IMR-90 (cell line): ENCODE measurements around the gene ITGA2. TPM values are rescaled to one million over a fixed set of nuclear protein-coding genes. Genes with fewer than 3 reads are reported as not detected.

ENCODE experiments used
- ATAC-seq: fragments of 200-7000 bp; cut with Tn5 transposase; 2 replicates; pipeline ENCODE4 v1.9.1; 2020; ENCODE audit warnings: low read depth, mild to moderate bottlenecking, moderate library complexity
- BruUV-seq: library from RNA; stranded (reverse); fragments of 400-500 nt; replicated peaks from 2 replicates; lab custom pipeline; 2021; lab: Mats Ljungman, UMichigan
- CTCF ChIA-PET: fragments of 300-600 bp; formaldehyde crosslinking; extraction: SDS; loops from one replicate; lab custom pipeline; 2021; ENCODE audit warnings: antibody characterized with exemption; lab: Yijun Ruan, JAX
- POLR2A ChIA-PET: fragments of 300-600 bp; sonication (Branson Sonifier 250); formaldehyde crosslinking; loops from one replicate; lab custom pipeline; 2022; ENCODE audit warnings: antibody characterized with exemption; ENCODE audit not compliant: unreplicated experiment; lab: Charles Lee
- DNase-seq: peaks from one replicate; pipeline ENCODE4 v3.0.0; 2013
- H2AFZ ChIP-seq: replicated peaks from 2 replicates; pipeline ENCODE3; 2013; ENCODE audit warnings: low read length, mild to moderate bottlenecking; ENCODE audit not compliant: poor library complexity
- H2AK5ac ChIP-seq: 2 replicates; pipeline ENCODE4 v1.6.1; 2013; ENCODE audit warnings: low read depth, low read length, inconsistent platforms
- H2AK9ac ChIP-seq: replicated peaks from 2 replicates; pipeline ENCODE3; 2013; ENCODE audit warnings: mild to moderate bottlenecking, low read depth, low read length, moderate library complexity; ENCODE audit not compliant: poor library complexity
- H2BK120ac ChIP-seq: 2 replicates; pipeline ENCODE4 v1.6.1; 2013; ENCODE audit warnings: low read depth, low read length, inconsistent platforms
- H2BK15ac ChIP-seq: 3 replicates; pipeline ENCODE4 v1.6.1; 2013; ENCODE audit warnings: low read depth, low read length, inconsistent platforms
- H2BK20ac ChIP-seq: 2 replicates; pipeline ENCODE4 v1.6.1; 2013; ENCODE audit warnings: low read depth, mild to moderate bottlenecking, inconsistent platforms, low read length, moderate library complexity
- H2BK5ac ChIP-seq: 2 replicates; pipeline ENCODE4 v1.6.1; 2013; ENCODE audit warnings: mild to moderate bottlenecking, low read depth, low read length, inconsistent platforms; ENCODE audit not compliant: poor library complexity, severe bottlenecking
- H3K14ac ChIP-seq: replicated peaks from 2 replicates; pipeline ENCODE4 v1.6.1; 2013; ENCODE audit warnings: low read depth, low read length, inconsistent platforms
- H3K18ac ChIP-seq: 2 replicates; pipeline ENCODE4 v1.6.1; 2013; ENCODE audit warnings: low read depth, low read length, control low read depth
- H3K23ac ChIP-seq: 2 replicates; pipeline ENCODE4 v1.6.1; 2013; ENCODE audit warnings: low read depth, low read length, inconsistent platforms
- H3K27ac ChIP-seq: 2 replicates; pipeline ENCODE4 v1.5.1; 2013; ENCODE audit warnings: mild to moderate bottlenecking, control low read depth, low read length; ENCODE audit not compliant: insufficient read depth
- H3K27me3 ChIP-seq: 2 replicates; pipeline ENCODE4 v1.6.1; 2013; ENCODE audit warnings: low read length; ENCODE audit not compliant: control insufficient read depth, insufficient read depth
- H3K36me3 ChIP-seq: 2 replicates; pipeline ENCODE4 v1.6.1; 2013; ENCODE audit warnings: low read length, mixed read lengths; ENCODE audit not compliant: control insufficient read depth, insufficient read depth
- H3K4ac ChIP-seq: 2 replicates; pipeline ENCODE4 v1.6.1; 2013; ENCODE audit warnings: low read depth, low read length, inconsistent platforms
- H3K4me1 ChIP-seq: 2 replicates; pipeline ENCODE4 v1.6.1; 2013; ENCODE audit warnings: low read length, mixed read lengths; ENCODE audit not compliant: control insufficient read depth, insufficient read depth
- H3K4me2 ChIP-seq: 2 replicates; pipeline ENCODE4 v1.6.1; 2013; ENCODE audit warnings: low read depth, mild to moderate bottlenecking, control low read depth, low read length, moderate library complexity
- H3K4me3 ChIP-seq: 2 replicates; pipeline ENCODE4 v1.5.1; 2013; ENCODE audit warnings: low read depth, mild to moderate bottlenecking, control low read depth, low read length, moderate library complexity; ENCODE audit not compliant: insufficient read depth
- H3K56ac ChIP-seq: 2 replicates; pipeline ENCODE4 v1.6.1; 2013; ENCODE audit warnings: low read length, inconsistent platforms; ENCODE audit not compliant: insufficient read depth; ENCODE audit errors: extremely low read depth
- H3K79me1 ChIP-seq, 2 experiments: 2 replicates each; pipeline ENCODE4 v1.6.1; 2013; ENCODE audit warnings: low read length in 2 of 2, inconsistent platforms in 1 of 2, low read depth in 1 of 2
- H3K9ac ChIP-seq: 2 replicates; pipeline ENCODE4 v1.6.1; 2013; ENCODE audit warnings: low read depth, low read length, control low read depth
- H3K9me1 ChIP-seq: 2 replicates; pipeline ENCODE4 v1.6.1; 2013; ENCODE audit warnings: low read length, inconsistent platforms; ENCODE audit not compliant: insufficient read depth
- H3K9me3 ChIP-seq: 2 replicates; pipeline ENCODE4 v1.6.1; 2013; ENCODE audit warnings: low read length; ENCODE audit not compliant: control insufficient read depth, insufficient read depth
- H4K20me1 ChIP-seq: 2 replicates; pipeline ENCODE4 v1.6.1; 2013; ENCODE audit warnings: low read length, inconsistent platforms; ENCODE audit not compliant: insufficient read depth
- H4K5ac ChIP-seq: 2 replicates; pipeline ENCODE4 v1.6.1; 2013; ENCODE audit warnings: mild to moderate bottlenecking, low read depth, low read length, control low read depth
- H4K8ac ChIP-seq, 2 experiments: 2 replicates each; pipeline ENCODE4 v1.6.1; 2013; ENCODE audit warnings: low read depth in 2 of 2, low read length in 2 of 2, control low read depth in 1 of 2, inconsistent platforms in 1 of 2
- H4K91ac ChIP-seq: 2 replicates; pipeline ENCODE4 v1.6.1; 2013; ENCODE audit warnings: low read depth, low read length, inconsistent platforms; ENCODE audit not compliant: insufficient read depth
- CHD1 ChIP-seq: IDR thresholded peaks from 2 replicates; pipeline ENCODE4 v1.6.1; 2012; ENCODE audit warnings: low read depth, low read length, improper control_type of control experiment
- ELK1 ChIP-seq: fragments of 150-350 bp; IDR thresholded peaks from 2 replicates; pipeline ENCODE4 v1.6.1; 2016; ENCODE audit warnings: low read depth, mild to moderate bottlenecking, low read length, moderate library complexity, borderline replicate concordance
- MAZ ChIP-seq: IDR thresholded peaks from 2 replicates; pipeline ENCODE4 v1.6.1; 2012; ENCODE audit warnings: low read depth, mild to moderate bottlenecking, low read length, improper control_type of control experiment, moderate library complexity, borderline replicate concordance
- NFE2L2 ChIP-seq: fragments of 150-350 bp; IDR thresholded peaks from 2 replicates; pipeline ENCODE4 v1.6.1; 2016; ENCODE audit warnings: low read depth, mild to moderate bottlenecking, low read length
- POLR2A ChIP-seq: IDR thresholded peaks from 2 replicates; pipeline ENCODE4 v1.6.1; 2012; ENCODE audit warnings: mild to moderate bottlenecking, low read depth, low read length
- RAD21 ChIP-seq: IDR thresholded peaks from 2 replicates; pipeline ENCODE4 v1.6.1; 2012; ENCODE audit warnings: low read length, improper control_type of control experiment
- RCOR1 ChIP-seq: IDR thresholded peaks from 2 replicates; pipeline ENCODE4 v1.6.1; 2012; ENCODE audit warnings: mild to moderate bottlenecking, low read length, improper control_type of control experiment; ENCODE audit not compliant: insufficient replicate concordance
- RFX5 ChIP-seq: IDR thresholded peaks from 2 replicates; pipeline ENCODE4 v1.8.0; 2012; ENCODE audit warnings: low read depth, mild to moderate bottlenecking, low read length, moderate library complexity
- WGBS, 2 experiments: methylation state at CpG; one replicate each; pipeline versions ENCODE4 v1.1.5 to v1.1.7; 2013; ENCODE audit warnings: missing lambda C conversion rate in 2 of 2; ENCODE audit not compliant: insufficient read length in 1 of 2; ENCODE audit errors: extremely low coverage in 2 of 2; 5-methylcytosine and 5-hydroxymethylcytosine counted together
- dilution Hi-C: fragments of 300-500 bp; cut with HindIII; formaldehyde crosslinking; loops from one replicate; pipeline ENCODE4 v1.14.3; 2018; ENCODE audit warnings: low sequenced_read_pairs; ENCODE audit not compliant: unreplicated experiment
- in situ Hi-C: fragments of 300-500 bp; cut with MboI; formaldehyde crosslinking; loops from 3 replicates; pipeline ENCODE4 v1.14.3; 2019; ENCODE audit warnings: low sequenced_read_pairs, inconsistent platforms, mixed read lengths
- intact Hi-C: fragments of 100-400 bp; cut with micrococcal nuclease; formaldehyde crosslinking; loops from 2 replicates; pipeline ENCODE4 v1.10.0; 2022
- polyA plus RNA-seq, 3 experiments: library from polyadenylated mRNA; depleted of rRNA; stranded (reverse); fragments of >200 nt; gene quantifications; 2 replicates each; pipeline ENCODE4 v1.2.3, GENCODE V29; 2012; ENCODE audit warnings: low replicate concordance in 1 of 3
- total RNA-seq: library from RNA; depleted of rRNA; stranded (reverse); fragments of >200 nt; gene quantifications from 2 replicates; pipeline ENCODE4 v1.2.3, GENCODE V29; 2012

The ITGA2 gene
- total and polyA plus RNA-seq, 2 of the 4 experiments (the other 2 are of a cell fraction), result 23.3 to 93.4 TPM

- Histone ChIP-seq H3K23ac (no peak overlapping the region), H4K20me1 (no peaks in the 10 kb centered on the region), H3K56ac (no peak overlapping the region), H3K14ac (no peak overlapping the region), H2BK15ac (no peak overlapping the region), H2AFZ (no peak overlapping the region), H3K4me3 (no peak overlapping the region), H3K18ac (no peak overlapping the region), H2BK5ac (no peak overlapping the region), H3K4ac (no peak overlapping the region), H3K27me3 (no peaks in the 10 kb centered on the region), H3K4me2 (no peak overlapping the region), H4K8ac (no peak overlapping the region), H3K27ac (no peak overlapping the region), H3K79me1 (peaks cover 20 to 49% of the 10 kb centered on the region in 2 experiments; a peak in 3 of 4 replicates), H3K9ac (no peak overlapping the region), H2AK9ac (no peak overlapping the region), H3K9me3 (no peaks in the 10 kb centered on the region), H2BK20ac (no peak overlapping the region), H4K5ac (no peak overlapping the region), H4K91ac (no peak overlapping the region), H3K4me1 (peaks cover 3% of the 10 kb centered on the region; the same call in 1 of the 2 replicates), H2AK5ac (no peak overlapping the region), H3K9me1 (0 out of 2 replicates have a peak, but pooled peaks cover 4% of the 10 kb centered on the region), H2BK120ac (no peak overlapping the region), H3K36me3 (peaks cover 27% of the 10 kb centered on the region)
- intact Hi-C loops (loop anchor here (5.0 kb wide), 1 partner anchor 44 kb away; no protein-coding TSS in a partner anchor), in situ Hi-C loops (no loop called here), dilution Hi-C loops (no loop called here)
- CTCF ChIA-PET, result no interaction called here
- WGBS, 2 experiments, result no CpG with 5 or more reads among the region's 2 CpGs
- BruUV-seq, result no TSS peak
- ATAC-seq (no peak), DNase-seq (no peak)
- TF ChIP-seq MAZ (no peak), NFE2L2 (no peak), ELK1 (no peak), RFX5 (no peak), RCOR1 (no peak), POLR2A (no peak), CHD1 (no peak), RAD21 (no peak)
- POLR2A ChIA-PET, result no interaction called here
Observed at GRCh38 chr5:53048248-53048647, 59.1 kb downstream of the ITGA2 start.
